K562 treated with DMSO at 1 percent for 48 hours (cell line): Measurements from ENCODE around the gene RGS10. TPM values are rescaled to one million over a fixed set of nuclear protein-coding genes. Genes with fewer than 3 reads are reported as not detected.

Experiments used
- total RNA-seq: library from RNA; unstranded; fragments of 300-600 nt; gene quantifications from 2 replicates; pipeline ENCODE4 v1.2.3, GENCODE V29; 2022; ENCODE audit warnings: low replicate concordance; ENCODE audit errors: extremely low read depth

Gene RGS10
- total RNA-seq, result not detected in 2 replicates

GRCh38 chr10:119542357-119542987 is at the start of gene RGS10:
RGS10 (minus strand) TSS chr10:119542719; CDS start chr10:119542638, 81 bp downstream.

Other genes starting within 250 kb of the RGS10 start
- not detected in 2 replicates for gene TIAL1, start 54.2 kb upstream of the RGS10 start, total RNA-seq
- gene BAG3, start 108.7 kb upstream of the RGS10 start, total RNA-seq, result not detected in 2 replicates
- not detected in 2 replicates for gene INPP5F, start 183.3 kb upstream of the RGS10 start, total RNA-seq